ENCODE measurements around the gene RASGRP3.

GRCh38 chr2:33451825-33452224 lies 24.6 kb upstream of the RASGRP3 start:
- TF ChIP-seq CTCF (IDR thresholded peaks at IDR 0.05) (no peak), POLR2A (IDR thresholded peaks at IDR 0.05) (no peak)

Data from adrenal gland (tissue), 5 donors.